ENCODE results near the gene B4GALNT4.

DNA sequence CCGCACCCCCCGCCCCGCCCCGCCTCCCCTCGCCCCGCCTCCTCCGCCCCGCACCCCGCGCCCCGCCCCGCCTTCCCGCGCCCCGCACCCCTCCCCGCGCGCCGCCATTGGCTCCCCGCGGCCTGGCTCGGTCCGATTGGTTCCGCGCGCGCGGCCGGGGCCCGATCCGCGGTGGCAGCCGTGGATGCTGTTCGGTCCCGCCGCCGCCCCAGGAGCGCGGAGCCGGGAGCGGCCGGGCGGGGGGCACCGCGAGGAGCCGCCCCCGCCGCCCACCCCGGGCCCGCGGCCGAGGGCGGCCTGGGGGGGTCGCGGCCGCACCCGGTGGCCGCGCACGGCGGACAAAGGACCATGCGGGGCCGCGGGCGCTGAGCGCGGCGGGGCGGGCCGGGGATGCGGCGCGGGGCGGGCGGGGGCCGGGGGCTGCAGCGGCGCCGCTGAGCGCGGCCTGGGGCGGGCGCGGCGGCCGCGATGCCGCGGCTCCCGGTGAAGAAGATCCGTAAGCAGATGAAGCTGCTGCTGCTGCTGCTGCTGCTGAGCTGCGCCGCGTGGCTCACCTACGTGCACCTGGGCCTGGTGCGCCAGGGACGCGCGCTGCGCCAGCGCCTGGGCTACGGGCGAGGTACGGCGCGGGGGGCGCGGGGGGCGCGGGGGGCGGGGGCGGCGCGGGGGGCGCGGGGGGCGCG, at the start of gene B4GALNT4:
- TF ChIP-seq, protein P1, sequence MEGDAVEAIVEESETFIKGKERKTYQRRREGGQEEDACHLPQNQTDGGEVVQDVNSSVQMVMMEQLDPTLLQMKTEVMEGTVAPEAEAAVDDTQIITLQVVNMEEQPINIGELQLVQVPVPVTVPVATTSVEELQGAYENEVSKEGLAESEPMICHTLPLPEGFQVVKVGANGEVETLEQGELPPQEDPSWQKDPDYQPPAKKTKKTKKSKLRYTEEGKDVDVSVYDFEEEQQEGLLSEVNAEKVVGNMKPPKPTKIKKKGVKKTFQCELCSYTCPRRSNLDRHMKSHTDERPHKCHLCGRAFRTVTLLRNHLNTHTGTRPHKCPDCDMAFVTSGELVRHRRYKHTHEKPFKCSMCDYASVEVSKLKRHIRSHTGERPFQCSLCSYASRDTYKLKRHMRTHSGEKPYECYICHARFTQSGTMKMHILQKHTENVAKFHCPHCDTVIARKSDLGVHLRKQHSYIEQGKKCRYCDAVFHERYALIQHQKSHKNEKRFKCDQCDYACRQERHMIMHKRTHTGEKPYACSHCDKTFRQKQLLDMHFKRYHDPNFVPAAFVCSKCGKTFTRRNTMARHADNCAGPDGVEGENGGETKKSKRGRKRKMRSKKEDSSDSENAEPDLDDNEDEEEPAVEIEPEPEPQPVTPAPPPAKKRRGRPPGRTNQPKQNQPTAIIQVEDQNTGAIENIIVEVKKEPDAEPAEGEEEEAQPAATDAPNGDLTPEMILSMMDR (conservative IDR thresholded peaks at IDR 0.05), result no peak
- no peak for TF ChIP-seq EZH2 (IDR thresholded peaks at IDR 0.05; ENCODE audit: low read depth)
